DMS114 treated with DMSO at 0.1 percent for 48 hours (cell line): Measurements from ENCODE around the gene SEC16A.

Experiments
- DNase-seq: peaks from one replicate; lab custom pipeline; 2025; ENCODE audit not compliant: unreplicated experiment; lab: John Stamatoyannopoulos, UW

Gene SEC16A

DNA sequence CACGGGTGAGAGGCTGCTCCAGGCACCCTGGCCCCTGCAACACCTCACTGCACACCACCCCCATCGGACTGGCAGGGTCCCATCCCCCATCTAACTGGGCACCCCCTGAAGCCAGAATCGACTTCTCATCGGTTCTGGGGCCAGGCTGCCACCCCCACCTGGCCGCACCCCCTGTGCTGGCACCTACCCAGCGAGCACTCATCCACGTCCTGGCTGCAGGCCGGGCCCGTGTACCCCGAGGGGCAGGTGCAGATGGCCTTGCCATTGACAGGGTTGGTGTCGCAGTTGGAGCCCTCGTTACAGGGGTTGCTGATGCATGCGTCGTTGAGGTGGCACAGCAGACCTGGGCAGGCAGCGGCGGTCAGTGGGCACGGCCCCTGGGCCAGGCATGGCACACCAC lies 35.1 kb upstream of the SEC16A start:
- no peak for DNase-seq

DNA sequence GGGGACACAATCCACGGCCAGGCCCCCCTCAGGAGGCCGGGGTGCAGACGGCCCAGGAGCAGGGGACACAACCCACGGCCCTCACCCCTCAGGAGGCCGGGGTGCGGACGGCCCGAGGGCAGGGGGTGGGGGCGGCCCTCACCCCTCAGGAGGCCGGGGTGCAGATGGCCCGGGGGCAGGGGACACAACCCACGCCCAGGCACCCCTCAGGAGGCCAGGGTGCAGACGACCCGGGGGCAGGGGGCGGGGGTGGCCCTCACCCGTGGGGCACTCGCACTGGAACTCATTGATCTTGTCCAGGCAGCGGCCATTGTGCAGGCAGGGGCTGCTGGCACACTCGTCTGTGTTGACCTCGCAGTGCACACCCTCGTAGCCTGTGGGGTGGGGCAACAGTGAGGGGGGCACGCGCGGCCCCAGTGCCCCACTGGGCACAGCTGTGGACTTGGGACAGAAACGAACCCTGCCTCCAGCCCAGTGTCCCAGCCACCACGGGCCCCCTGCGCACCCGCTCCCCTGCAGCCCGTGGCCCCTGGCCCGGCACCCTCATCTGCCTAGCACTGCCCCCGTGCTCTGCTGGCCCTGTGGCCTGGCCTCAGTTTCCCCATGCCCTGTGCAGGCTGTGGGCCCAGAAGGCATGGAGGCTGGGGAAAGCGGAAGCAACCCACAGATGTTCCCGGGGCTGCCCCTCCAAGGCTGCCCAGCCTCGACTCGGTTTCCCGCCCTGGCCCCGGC lies 34.3 kb upstream of the SEC16A start:
- DNase-seq = no peak

DNA sequence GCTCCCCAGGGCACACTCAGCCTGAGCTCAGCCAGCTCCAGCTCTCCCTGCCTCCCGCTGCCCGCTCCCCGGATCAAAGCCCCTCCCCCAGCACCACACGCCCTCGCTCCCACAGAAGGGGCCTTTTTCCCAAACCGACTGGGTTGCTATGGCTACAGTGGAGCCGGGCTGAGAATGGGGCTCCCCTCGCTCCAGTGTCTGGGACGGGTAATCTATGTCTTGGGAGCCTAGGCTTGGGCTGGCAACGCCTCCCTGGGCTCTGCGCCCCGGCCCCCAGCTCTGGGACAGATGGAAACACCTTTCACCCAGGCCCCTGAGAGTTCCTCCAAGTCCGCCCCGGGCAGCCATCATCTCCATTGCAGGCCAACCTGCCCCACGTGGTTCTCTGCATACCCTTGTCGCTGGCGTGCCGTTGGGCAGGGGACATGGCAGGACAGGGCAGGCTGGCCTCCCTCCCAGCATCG lies 33.4 kb upstream of the SEC16A start:
- DNase-seq = no peak

DNA sequence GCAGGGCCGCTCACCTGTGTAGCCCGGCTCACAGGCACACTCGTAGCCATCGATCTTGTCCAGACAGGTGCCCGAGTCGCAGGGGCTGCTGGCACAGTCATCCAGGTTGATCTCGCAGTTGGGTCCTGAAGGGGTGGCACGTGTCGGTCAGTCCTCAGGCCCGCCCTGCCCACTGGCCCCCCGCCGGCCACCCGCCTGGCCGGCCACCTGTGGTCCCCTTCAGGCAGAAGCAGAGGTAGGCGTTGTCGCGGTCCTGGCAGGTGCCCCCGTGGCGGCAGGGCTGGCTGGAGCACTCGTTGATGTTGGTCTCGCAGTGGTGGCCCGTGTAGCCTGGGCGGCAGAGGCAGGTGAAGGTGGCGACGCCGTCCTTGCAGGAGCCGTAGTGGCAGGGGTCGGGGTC lies 32.4 kb upstream of the SEC16A start:
- no peak for DNase-seq

DNA sequence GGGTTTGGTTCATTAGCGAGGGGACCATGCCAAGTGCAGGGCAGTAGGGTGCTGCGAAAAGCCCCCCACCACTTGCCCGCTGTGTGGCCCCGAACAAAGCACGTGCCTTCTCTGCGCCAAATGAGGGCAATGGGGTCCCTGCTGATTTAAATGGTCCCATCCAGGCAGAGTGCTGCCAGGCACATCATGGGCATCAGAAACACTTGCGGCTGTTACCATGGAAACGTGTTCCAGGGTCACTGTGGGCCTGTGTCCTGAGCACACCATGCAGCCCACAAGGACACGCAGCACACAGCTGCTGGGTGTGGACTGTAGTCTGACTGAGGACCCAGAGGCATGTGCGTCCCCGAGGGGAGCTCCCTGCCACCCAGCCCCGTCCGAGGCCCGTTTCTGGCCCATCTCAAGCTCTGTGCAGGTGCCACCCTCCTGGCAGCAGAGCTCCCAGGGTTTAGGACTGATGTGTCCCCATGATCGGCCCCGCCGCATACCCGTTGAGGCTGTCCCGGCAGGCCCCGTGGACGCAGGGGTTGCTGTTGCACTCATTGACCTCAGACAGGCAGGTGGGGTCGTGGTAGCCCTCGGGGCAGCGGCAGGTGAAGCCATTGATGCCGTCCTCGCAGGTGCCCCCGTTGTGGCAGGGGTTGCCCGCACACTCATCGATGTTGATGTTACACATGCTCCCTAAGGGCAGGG lies 31.3 kb upstream of the SEC16A start:
- DNase-seq = no peak

DNA sequence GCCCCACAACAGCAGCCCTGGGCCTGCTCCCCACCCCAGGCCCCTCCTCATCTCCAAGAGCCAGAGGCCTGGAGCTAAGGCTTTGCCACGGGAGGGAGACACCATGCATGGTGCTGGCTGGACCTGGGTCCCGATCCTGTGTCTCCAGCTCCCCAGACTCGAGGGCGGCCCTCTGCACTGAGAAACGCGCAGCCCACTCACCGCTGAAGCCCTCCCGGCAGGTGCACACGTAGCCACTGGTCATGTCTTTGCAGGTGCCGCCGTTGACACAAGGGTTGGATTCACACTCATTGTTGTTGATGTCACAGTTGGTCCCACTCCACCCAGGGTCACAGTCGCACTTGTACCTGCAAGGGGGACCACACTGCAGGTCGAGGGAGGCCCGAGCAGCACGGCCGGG lies 30.4 kb upstream of the SEC16A start:
- no peak for DNase-seq

DNA sequence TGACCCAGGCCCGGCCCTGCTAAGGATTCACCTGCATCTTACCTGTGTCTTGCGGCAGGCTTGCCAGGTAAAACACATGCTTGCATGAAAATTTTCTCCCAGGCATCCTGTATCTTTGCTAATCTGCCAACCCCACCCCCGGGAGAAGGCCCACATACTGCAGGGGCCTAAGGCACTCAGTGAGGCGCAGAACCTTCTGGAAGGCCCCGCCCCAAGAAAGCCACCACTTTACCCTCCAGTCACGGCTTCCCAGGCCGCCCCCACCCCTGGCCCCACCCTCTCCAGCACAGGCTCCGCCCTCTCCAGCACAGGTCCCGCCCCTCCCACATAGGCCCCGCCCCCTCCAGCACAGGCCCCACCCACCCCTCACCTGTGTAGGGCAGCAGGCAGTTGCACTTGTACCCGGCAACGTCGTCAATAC lies 29.8 kb upstream of the SEC16A start:
- no peak for DNase-seq

GRCh38 chr9:136511670-136512592 lies 29.1 kb upstream of the SEC16A start:
- no peak for DNase-seq

DNA sequence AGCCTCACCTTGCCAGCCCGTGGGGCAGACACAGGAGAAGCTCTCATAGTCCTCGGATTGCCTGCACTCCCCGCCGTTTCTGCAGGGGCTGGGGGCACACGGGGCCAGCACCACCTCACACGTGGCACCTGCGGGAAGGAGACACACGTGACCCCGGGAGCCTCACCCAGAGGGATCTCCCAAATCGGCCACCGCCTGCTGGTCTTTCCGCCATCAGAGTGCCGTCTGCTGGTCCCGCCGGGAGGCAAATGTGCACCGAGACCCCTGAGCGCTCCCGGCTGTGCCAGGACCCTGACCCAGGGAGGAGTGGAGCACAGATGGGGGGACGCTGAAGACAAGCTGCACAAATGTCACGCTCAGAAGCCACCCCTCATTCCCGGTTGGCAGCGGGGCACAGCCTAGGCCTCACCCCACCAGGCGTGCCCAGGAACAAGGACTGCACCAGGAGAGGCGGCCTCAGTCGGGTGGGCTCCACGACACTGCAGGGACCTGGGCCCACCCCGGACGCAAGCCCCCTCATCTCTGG lies 28.4 kb upstream of the SEC16A start:
- DNase-seq = no peak

- no peak for DNase-seq
These were observed 27.7 kb upstream of the SEC16A start for GRCh38 chr9:136510561-136510960.

- no peak for DNase-seq
These were observed 26.7 kb upstream of the SEC16A start for GRCh38 chr9:136509549-136509948.

- no peak for DNase-seq
These were observed 26.1 kb upstream of the SEC16A start for GRCh38 chr9:136508729-136509500.

GRCh38 chr9:136507992-136508375 lies 25.1 kb upstream of the SEC16A start:
- no peak for DNase-seq

- no peak for DNase-seq
These were observed 24.6 kb upstream of the SEC16A start for GRCh38 chr9:136507221-136507991.

DNA sequence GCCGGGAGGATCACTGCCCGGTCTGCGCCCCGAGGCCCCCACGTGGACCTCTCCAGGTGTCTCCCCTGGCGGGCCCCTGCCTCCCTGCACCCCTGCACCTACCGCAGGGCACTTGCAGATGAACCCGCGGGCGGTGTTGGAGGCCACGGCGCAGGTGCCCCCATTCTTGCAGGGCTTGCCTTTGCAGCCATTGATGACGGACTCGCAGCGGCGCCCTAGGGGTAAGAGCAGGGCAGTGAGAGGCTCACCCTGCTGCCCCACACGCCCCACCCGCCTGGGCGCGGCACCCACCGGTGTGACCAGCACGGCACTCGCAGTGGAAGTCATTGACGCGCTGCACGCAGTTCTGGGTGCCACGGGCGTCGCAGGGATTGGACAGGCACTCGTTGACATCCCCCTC lies 23.6 kb upstream of the SEC16A start:
- DNase-seq = no peak

- DNase-seq = no peak
These were observed 22.9 kb upstream of the SEC16A start for GRCh38 chr9:136505406-136506403.

- no peak for DNase-seq
These were observed 21.9 kb upstream of the SEC16A start for GRCh38 chr9:136504512-136505348.
